GM12864 (cell line): ENCODE measurements around the gene WTAP.
A peak's percentile ranks its signal among the peaks of the same experiment; 100 is the strongest.
"Not testable (repeated sequence)": the region's sequence is repeated elsewhere in the genome, so short reads cannot be mapped to it uniquely, and the experiment has no call there.

Experiments
- DNase-seq: peaks from one replicate; pipeline ENCODE4 v3.0.0-alpha.2; 2011; ENCODE audit warnings: low read depth
- H3K4me3 ChIP-seq: 2 replicates; pipeline ENCODE4 v1.5.1; 2011; ENCODE audit warnings: mild to moderate bottlenecking, low read depth, low read length, control low read depth
- CTCF ChIP-seq: IDR thresholded peaks from 2 replicates; pipeline ENCODE4 v1.5.1; 2011; ENCODE audit warnings: low read depth, mild to moderate bottlenecking, moderate library complexity, low read length, control low read depth, inconsistent platforms; ENCODE audit errors: missing control alignments

Gene WTAP

GRCh38 chr6:159715605-159716004 lies 11.7 kb upstream of the WTAP start:
- DNase-seq, result no peak
- H3K4me3 ChIP-seq, result no peak overlapping the region
- TF ChIP-seq CTCF, result no peak

GRCh38 chr6:159716247-159717096 lies 10.8 kb upstream of the WTAP start:
- TF ChIP-seq CTCF, result no peak
- DNase-seq, result no peak
- H3K4me3 ChIP-seq, result no peak overlapping the region

GRCh38 chr6:159718634-159719033 lies 8.7 kb upstream of the WTAP start:
- no peak for TF ChIP-seq CTCF
- no peak for DNase-seq
- H3K4me3 ChIP-seq, result no peak overlapping the region

- TF ChIP-seq CTCF, result no peak
- DNase-seq, result no peak
- no peak overlapping the region for H3K4me3 ChIP-seq
These were observed 8.0 kb upstream of the WTAP start for GRCh38 chr6:159719287-159719686.

- DNase-seq, result no peak
- TF ChIP-seq CTCF, result peak; percentile 32
- H3K4me3 ChIP-seq, result no peak overlapping the region
These were observed 6.6 kb upstream of the WTAP start for GRCh38 chr6:159720708-159721107.

GRCh38 chr6:159721981-159722380 lies 5.3 kb upstream of the WTAP start:
- DNase-seq, H3K4me3 ChIP-seq: not testable (repeated sequence)

- H3K4me3 ChIP-seq, result no peak overlapping the region
- TF ChIP-seq CTCF, result no peak
- no peak for DNase-seq
These were observed 4.7 kb upstream of the WTAP start for GRCh38 chr6:159722655-159723054.
